Measurements from ENCODE around the gene PTGS1. TPM values are rescaled to one million over a fixed set of nuclear protein-coding genes. Genes with fewer than 3 reads are reported as not detected.

The PTGS1 gene
- polyA plus RNA-seq, 1 donor from 2014 or later = 0.17 TPM

GRCh38 chr9:122394265-122395125 is 23.7 kb downstream of the PTGS1 start:
- no peaks in the 10 kb centered on the region for H3K9me3 ChIP-seq (ENCODE audit: low read length)
- no peak overlapping the region for H3K4me2 ChIP-seq (ENCODE audit: low read length)
- TF ChIP-seq REST (IDR thresholded peaks at IDR 0.05; ENCODE audit: borderline replicate concordance) = no peak
- TF ChIP-seq CTCF (IDR thresholded peaks at IDR 0.05; ENCODE audit: poor library complexity, severe bottlenecking) = no peak
- TF ChIP-seq RAD21 (conservative IDR thresholded peaks at IDR 0.05) = no peak
- TF ChIP-seq POLR2AphosphoS5 (IDR thresholded peaks at IDR 0.05) = no peak
- TF ChIP-seq EZH2 (IDR thresholded peaks at IDR 0.05; ENCODE audit: borderline replicate concordance, insufficient read depth, low read length, poor library complexity, severe bottlenecking) = no peak
- no peak for TF ChIP-seq MXI1 (conservative IDR thresholded peaks at IDR 0.05; ENCODE audit: poor library complexity, severe bottlenecking)
- TF ChIP-seq EP300 (conservative IDR thresholded peaks at IDR 0.05; ENCODE audit: poor library complexity, severe bottlenecking) = no peak
- no peaks in the 10 kb centered on the region for H3F3A ChIP-seq (ENCODE audit: insufficient read depth, low read length, poor library complexity, severe bottlenecking)
- no peaks in the 10 kb centered on the region for H4K20me1 ChIP-seq (ENCODE audit: insufficient read depth)
- H3K9me2 ChIP-seq (ENCODE audit: insufficient read depth, low read length) = no peaks in the 10 kb centered on the region
- H2AFZ ChIP-seq (ENCODE audit: low read depth, low read length) = no peak overlapping the region
- H3K4me3 ChIP-seq (ENCODE audit: low read length) = no peak overlapping the region
- no peaks in the 10 kb centered on the region for H3K79me2 ChIP-seq (replicated peaks; ENCODE audit: insufficient read depth, low read length)
- no peaks in the 10 kb centered on the region for H3K27me3 ChIP-seq (ENCODE audit: insufficient read depth, low read depth, low read length)
- no peak overlapping the region for H3K9ac ChIP-seq (ENCODE audit: low read length)
- H3K36me3 ChIP-seq (ENCODE audit: insufficient read depth, low read length) = no peaks in the 10 kb centered on the region
- no peak overlapping the region for H3K27ac ChIP-seq (ENCODE audit: low read length)

- Histone ChIP-seq H3K4me3 (ENCODE audit: low read length) (no peak overlapping the region), H3K9me3 (ENCODE audit: low read length) (no peaks in the 10 kb centered on the region), H3F3A (ENCODE audit: insufficient read depth, low read length, poor library complexity, severe bottlenecking) (no peaks in the 10 kb centered on the region), H2AFZ (ENCODE audit: low read depth, low read length) (no peak overlapping the region), H3K79me2 (replicated peaks; ENCODE audit: insufficient read depth, low read length) (no peaks in the 10 kb centered on the region), H3K27me3 (ENCODE audit: insufficient read depth, low read depth, low read length) (no peaks in the 10 kb centered on the region), H3K9me2 (ENCODE audit: insufficient read depth, low read length) (no peaks in the 10 kb centered on the region), H3K4me2 (ENCODE audit: low read length) (no peak overlapping the region), H3K9ac (ENCODE audit: low read length) (no peak overlapping the region), H3K36me3 (ENCODE audit: insufficient read depth, low read length) (no peaks in the 10 kb centered on the region), H3K27ac (ENCODE audit: low read length) (no peak overlapping the region), H4K20me1 (ENCODE audit: insufficient read depth) (no peaks in the 10 kb centered on the region)
- TF ChIP-seq CTCF (IDR thresholded peaks at IDR 0.05; ENCODE audit: poor library complexity, severe bottlenecking) (no peak), POLR2AphosphoS5 (IDR thresholded peaks at IDR 0.05) (no peak), TAF1 (IDR thresholded peaks at IDR 0.05; ENCODE audit: low read depth) (no peak), EZH2 (IDR thresholded peaks at IDR 0.05; ENCODE audit: borderline replicate concordance, insufficient read depth, low read length, poor library complexity, severe bottlenecking) (no peak), SMC3 (conservative IDR thresholded peaks at IDR 0.05; ENCODE audit: poor library complexity) (no peak), RAD21 (conservative IDR thresholded peaks at IDR 0.05) (no peak), REST (IDR thresholded peaks at IDR 0.05; ENCODE audit: borderline replicate concordance) (no peak), EP300 (conservative IDR thresholded peaks at IDR 0.05; ENCODE audit: poor library complexity, severe bottlenecking) (no peak), MXI1 (conservative IDR thresholded peaks at IDR 0.05; ENCODE audit: poor library complexity, severe bottlenecking) (no peak)
Measured at GRCh38 chr9:122396614-122397148, 25.9 kb downstream of the PTGS1 start.
